IPS-20b (cell line): ENCODE results near the gene CSH1.
"Not testable (repeated sequence)": the region's sequence is repeated elsewhere in the genome, so short reads cannot be mapped to it uniquely, and the experiment has no call there.

Experiments used
- H3K27ac ChIP-seq: one replicate; pipeline ENCODE4 v1.5.1; 2013; ENCODE audit warnings: low read length
- H3K27me3 ChIP-seq: 2 replicates; pipeline ENCODE4 v1.6.1; 2013; ENCODE audit warnings: mild to moderate bottlenecking, low read length, inconsistent platforms; ENCODE audit not compliant: insufficient read depth
- H3K36me3 ChIP-seq: 2 replicates; pipeline ENCODE4 v1.6.1; 2013; ENCODE audit warnings: low read depth, mild to moderate bottlenecking, inconsistent platforms, low read length, moderate library complexity; ENCODE audit not compliant: insufficient read depth
- H3K4me1 ChIP-seq: 2 replicates; pipeline ENCODE4 v1.6.1; 2013; ENCODE audit warnings: mild to moderate bottlenecking, control low read depth, inconsistent platforms, low read length, moderate library complexity; ENCODE audit not compliant: insufficient read depth
- H3K4me3 ChIP-seq: 2 replicates; pipeline ENCODE4 v1.5.1; 2013; ENCODE audit warnings: mild to moderate bottlenecking, low read length, inconsistent platforms
- H3K9ac ChIP-seq: 2 replicates; pipeline ENCODE4 v1.6.1; 2013; ENCODE audit warnings: low read depth, mild to moderate bottlenecking, inconsistent platforms, low read length, moderate library complexity
- H3K9me3 ChIP-seq: 2 replicates; pipeline ENCODE4 v1.6.1; 2013; ENCODE audit warnings: mild to moderate bottlenecking, low read depth, low read length, inconsistent platforms; ENCODE audit not compliant: insufficient read depth

Gene CSH1

DNA sequence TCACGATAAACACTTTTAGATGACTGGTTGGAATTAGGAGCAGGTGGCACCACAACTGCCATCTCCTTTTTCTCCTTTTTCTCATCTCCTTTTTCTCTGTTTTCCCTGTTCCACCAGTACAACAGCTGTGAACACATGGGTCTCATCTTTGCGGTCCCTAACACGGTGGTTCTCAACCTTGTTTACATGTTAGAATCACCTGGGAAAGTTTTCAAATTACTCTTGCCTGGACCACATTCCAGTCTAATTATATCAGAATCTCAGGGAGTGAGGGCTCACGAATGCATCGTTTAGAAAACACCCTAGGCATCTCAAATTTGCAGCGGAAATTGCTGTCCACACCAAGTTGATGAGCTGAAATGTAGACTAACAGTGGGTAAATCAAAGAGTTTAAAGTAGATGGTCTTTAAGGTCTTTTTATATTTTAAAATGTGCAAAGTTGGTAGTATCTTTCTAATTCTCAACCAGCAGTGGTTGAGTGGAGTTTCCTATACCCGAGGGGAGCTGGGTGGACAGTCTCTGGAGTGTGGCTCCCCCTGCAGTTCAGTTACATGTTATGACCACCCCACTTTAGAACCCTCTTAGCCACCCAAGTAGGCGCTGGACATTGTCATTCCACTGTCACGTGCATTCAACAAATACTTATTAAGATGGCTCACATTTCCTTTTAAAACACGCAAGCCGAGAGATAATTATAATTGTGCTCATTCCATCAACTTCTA is 3.9 kb downstream of the CSH1 start:
- H3K27ac ChIP-seq, H3K4me1 ChIP-seq, H3K4me3 ChIP-seq, H3K9ac ChIP-seq, H3K27me3 ChIP-seq, H3K36me3 ChIP-seq, H3K9me3 ChIP-seq: not testable (repeated sequence)

DNA sequence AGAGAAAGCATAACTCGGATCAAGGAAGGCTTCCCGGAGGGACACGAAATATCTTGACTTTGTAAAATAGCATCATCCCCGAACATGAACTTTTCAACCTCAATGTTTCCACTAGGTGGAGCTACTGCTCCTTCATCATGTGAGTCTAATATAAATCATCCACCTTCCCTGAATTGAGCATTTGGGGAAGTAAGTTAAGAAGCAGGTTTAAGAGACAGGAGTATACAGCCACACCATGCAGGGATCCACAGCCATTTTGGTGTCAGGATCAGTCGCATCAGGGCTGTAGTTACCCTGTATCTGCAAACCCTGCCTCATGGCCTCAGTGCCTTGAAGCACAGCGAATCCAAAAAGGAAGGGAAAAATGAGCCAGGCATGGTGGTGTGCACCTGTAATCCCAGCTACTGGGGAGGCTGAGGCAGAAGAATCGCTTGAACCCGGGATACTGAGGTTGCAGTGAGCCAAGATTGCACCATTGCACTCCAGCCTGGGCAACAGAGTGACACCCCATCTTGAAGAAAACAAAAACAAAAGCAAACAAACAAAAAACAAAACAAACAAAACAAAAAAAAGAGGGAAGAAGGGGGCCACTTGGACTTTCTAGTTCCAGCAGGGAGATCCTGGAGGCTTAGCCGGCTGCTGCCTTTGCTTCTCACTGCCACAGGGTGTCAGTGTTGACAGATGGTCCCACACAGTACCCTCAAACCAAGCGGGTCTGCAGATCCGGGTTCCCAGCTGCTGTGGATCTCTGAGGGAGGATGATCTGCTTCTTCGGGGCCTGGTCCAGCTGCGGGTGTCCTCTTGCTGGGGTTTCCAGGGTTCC is 7.1 kb downstream of the CSH1 start:
- not testable (repeated sequence) for H3K4me1 ChIP-seq, H3K4me3 ChIP-seq, H3K36me3 ChIP-seq, H3K27me3 ChIP-seq, H3K27ac ChIP-seq, H3K9me3 ChIP-seq, H3K9ac ChIP-seq

DNA sequence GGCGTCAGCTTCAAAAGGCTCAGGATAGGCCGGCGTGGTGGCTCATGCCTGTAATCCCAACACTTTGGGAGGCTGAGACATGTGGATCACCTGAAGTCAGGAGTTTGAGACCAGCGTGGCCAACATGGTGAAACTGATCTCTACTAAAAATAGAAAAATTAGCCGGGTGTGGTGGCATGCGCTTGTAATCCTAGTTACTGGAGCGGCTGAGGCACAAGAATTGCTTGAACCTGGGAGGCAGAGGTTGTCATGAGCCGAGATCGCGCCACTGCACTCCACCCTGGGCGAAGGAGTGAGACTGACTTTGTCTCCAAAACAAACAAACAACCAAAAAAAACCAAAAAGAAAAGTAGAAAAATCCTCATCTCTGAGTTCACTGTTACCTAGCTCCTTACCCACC is 11.3 kb downstream of the CSH1 start:
- H3K9me3 ChIP-seq, H3K4me1 ChIP-seq, H3K36me3 ChIP-seq, H3K9ac ChIP-seq, H3K27me3 ChIP-seq, H3K27ac ChIP-seq, H3K4me3 ChIP-seq: not testable (repeated sequence)

DNA sequence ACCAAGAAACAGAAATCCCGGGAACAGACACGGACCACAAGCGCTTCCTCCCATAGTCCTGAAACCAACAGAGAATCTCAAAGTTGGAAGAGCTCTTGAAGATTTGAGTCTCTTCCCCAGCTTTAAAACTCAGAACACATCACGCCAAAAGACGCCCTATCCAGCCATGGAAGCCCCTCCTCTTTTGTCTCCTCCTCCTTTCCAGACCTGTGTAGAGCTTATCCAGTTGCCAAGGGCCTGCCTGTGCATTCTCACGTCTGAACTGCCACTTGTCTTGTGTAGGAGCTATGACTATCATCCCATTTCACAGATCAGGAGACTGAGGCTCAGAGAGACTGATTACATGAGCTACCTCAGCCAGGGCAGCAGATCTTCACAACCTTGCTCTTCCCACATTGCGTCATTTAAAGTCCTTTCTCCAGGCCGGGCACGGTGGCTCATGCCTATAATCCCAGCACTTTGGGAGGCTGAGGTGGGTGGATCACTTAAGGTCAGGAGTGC is 13.7 kb downstream of the CSH1 start:
- not testable (repeated sequence) for H3K27ac ChIP-seq, H3K36me3 ChIP-seq, H3K4me1 ChIP-seq, H3K9ac ChIP-seq, H3K4me3 ChIP-seq, H3K27me3 ChIP-seq, H3K9me3 ChIP-seq

DNA sequence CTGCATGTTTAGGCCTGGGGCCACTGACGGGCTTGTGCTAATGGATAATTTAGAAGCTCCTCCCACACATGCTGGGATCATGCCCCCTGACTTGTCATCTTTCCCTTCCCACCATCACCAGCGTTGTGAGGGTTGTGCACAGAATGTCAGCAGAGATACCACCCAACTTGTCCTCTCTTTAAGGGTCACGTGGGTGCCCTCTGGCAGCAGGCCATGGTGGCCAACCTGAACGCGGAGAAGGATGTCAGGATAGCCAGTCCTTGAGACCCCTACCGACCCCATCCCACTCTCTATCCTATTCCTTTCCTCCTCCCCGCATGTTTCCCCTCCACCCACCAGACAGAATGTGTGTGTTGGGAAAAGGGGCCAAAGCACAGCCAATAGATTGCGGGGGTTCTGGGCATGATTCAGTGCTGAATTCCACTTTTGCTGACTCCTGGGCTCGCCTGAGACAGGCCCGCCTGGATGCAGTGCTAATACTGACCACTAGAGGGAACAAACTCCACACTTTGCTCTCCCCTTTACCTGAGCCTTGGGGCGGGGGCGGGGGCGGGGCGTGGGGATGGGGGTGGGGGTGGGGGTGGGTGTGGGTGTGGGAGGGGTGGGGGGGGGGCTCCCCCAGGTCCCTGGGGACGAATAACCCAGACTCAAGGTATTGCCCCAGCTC is 14.3 kb downstream of the CSH1 start, which contains the start of gene GH2:
TSS of gene GH2 (minus strand) at position 10 of the 667 bp plus-strand sequence. CDS start 143 bp downstream, outside the sequence.
- H3K9ac ChIP-seq, result no peak within 1 kb of the TSS
- H3K4me1 ChIP-seq, result peaks cover 6% of the 10 kb centered on the region; the same call in 1 of the 2 replicates
- 0 out of 2 replicates have a peak within 1 kb of the TSS, but pooled peaks have one; percentile 41 for H3K4me3 ChIP-seq
- no peaks in the 10 kb centered on the region for H3K9me3 ChIP-seq
- H3K27ac ChIP-seq, result no peak within 1 kb of the TSS
- no peaks in the 10 kb centered on the region for H3K36me3 ChIP-seq
- no peaks in the 10 kb centered on the region for H3K27me3 ChIP-seq

DNA sequence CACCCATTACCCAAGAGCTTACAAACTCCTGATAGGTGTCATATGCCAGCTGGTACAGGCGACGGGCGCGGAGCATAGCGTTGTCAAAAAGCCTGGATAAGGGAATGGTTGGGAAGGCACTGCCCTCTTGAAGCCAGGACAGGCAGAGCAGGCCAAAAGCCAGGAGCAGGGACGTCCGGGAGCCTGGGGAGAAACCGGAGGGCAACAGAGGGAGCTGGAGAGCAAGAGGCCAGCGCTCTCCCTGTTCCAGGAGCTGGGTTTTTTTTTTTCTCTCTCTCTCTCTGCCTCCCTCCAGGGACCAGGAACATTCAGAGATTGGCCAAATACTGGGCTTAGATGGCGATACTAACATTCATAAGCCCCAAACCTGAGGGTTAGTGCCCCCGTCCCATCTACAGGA is 15.0 kb downstream of the CSH1 start:
- not testable (repeated sequence) for H3K9me3 ChIP-seq, H3K27me3 ChIP-seq, H3K4me1 ChIP-seq, H3K9ac ChIP-seq, H3K27ac ChIP-seq, H3K36me3 ChIP-seq
- H3K4me3 ChIP-seq, result 0 out of 2 replicates have a peak overlapping the region, but pooled peaks have one; percentile 41

DNA sequence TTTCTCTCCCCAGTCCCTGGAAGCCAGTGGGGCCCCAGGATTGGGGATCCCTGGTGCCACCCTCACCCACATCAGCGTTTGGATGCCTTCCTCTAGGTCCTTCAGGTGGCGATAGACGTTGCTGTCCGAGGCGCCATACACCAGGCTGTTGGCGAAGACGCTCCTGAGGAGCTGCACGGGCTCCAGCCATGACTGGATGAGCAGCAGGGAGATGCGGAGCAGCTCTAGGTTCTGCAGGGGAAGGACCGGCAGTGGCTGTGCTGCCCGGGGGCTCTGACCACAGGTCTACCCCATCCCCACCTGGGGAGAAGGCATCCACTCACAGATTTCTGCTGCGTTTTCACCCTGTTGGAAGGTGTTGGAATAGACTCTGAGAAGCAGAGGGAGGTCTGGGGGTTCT is 15.7 kb downstream of the CSH1 start:
- Histone ChIP-seq H3K4me3 (0 out of 2 replicates have a peak overlapping the region, but pooled peaks have one; percentile 41), H3K36me3 (no peaks in the 10 kb centered on the region), H3K9ac (no peak overlapping the region), H3K27ac (no peak overlapping the region), H3K9me3 (no peaks in the 10 kb centered on the region), H3K27me3 (no peaks in the 10 kb centered on the region), H3K4me1 (peaks cover 6% of the 10 kb centered on the region; the same call in 1 of the 2 replicates)

DNA sequence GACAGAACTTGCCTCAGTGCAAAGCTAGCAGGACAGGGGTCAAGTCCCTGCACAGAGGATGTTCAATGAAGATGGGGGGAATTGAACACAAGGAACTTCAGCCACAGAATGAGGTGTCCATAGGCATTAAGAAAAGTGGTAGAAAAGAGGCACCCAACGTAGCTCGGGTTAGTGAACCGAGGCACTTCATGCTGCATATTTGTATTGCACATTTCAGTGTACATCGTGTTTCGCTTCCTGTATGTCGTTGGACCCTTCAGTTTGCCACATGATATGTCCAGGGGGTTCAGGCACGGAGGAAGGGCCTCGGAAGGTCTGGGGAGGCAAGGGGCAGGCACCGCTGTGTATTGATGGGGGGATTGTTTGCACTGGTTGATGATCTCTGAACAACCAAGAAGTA is 18.0 kb downstream of the CSH1 start:
- not testable (repeated sequence) for H3K36me3 ChIP-seq, H3K9me3 ChIP-seq, H3K4me3 ChIP-seq, H3K27me3 ChIP-seq, H3K4me1 ChIP-seq, H3K27ac ChIP-seq, H3K9ac ChIP-seq

DNA sequence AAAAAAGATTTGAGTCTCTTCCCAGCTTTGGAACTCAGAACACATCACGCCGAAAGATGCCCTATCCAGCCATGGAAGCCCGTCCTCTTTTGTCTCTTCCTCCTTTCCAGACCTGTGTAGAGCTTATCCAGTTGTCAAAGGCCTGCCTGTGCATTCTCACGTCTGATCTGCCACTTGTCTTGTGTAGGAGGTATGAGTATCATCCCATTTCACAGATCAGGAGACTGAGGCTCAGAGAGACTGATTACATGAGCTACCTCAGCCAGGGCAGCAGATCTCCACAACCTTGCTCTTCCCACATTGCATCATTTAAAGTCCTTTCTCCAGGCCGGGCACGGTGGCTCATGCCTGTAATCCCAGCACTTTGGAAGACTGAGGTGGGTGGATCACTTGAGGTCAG is 21.7 kb downstream of the CSH1 start:
- H3K27me3 ChIP-seq, H3K9ac ChIP-seq, H3K27ac ChIP-seq, H3K9me3 ChIP-seq, H3K36me3 ChIP-seq, H3K4me1 ChIP-seq, H3K4me3 ChIP-seq: not testable (repeated sequence)

DNA sequence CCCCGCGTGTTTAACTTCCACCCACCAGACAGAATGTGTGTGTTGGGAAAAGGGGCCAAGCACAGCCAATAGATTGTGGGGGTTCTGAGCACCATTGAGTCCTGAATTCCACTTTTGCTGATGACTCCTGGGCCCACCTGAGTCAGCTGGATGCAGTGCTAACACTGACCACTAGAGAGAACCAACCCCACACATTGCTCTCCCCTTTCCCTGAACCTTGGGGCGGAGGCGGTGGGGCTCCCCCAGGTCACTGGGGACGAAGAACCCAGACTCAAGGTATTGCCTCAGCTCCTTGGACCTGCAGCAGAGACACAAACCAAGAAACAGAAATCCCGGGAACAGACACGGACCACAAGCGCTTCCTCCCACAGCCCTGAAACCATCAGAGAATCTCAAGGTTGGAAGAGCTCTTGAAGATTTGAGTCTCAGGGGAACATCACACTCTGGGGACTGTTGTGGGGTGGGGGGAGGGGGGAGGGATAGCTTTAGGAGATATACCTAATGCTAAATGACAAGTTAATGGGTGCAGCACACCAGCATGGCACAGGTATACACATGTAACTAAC is 22.2 kb downstream of the CSH1 start:
- not testable (repeated sequence) for H3K27ac ChIP-seq, H3K36me3 ChIP-seq, H3K27me3 ChIP-seq, H3K9ac ChIP-seq, H3K4me1 ChIP-seq, H3K9me3 ChIP-seq, H3K4me3 ChIP-seq

DNA sequence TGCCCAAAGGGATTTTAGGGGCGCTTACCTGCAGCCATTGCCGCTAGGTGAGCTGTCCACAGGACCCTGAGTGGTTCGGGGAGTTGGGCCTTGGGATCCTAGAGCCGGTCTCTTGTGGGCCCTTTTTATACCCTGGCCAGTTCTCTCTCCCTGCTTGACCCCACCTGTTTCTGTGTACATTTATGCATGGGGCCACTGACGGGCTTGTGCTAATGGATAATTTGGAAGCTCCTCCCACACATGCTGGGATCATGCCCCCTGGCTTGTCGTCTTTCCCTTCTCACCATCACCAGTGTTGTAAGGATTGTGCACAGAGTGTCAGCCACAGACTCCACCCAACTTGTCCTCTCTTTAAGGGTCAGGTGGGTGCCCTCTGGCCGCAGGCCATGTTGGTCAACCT is 22.8 kb downstream of the CSH1 start, which contains the start of gene CSH2:
TSS of gene CSH2 (minus strand) at position 101 of the 400 bp plus-strand sequence. CDS start at position 38, 63 bp downstream.
- not testable (repeated sequence) for H3K9me3 ChIP-seq, H3K4me3 ChIP-seq, H3K27ac ChIP-seq, H3K4me1 ChIP-seq, H3K9ac ChIP-seq, H3K27me3 ChIP-seq, H3K36me3 ChIP-seq
